ENCODE data around the gene SEC23IP.

The SEC23IP gene

GRCh38 chr10:119933179-119933578 is 40.6 kb downstream of the SEC23IP start:
- H3K4me1 ChIP-seq (ENCODE audit: control insufficient read depth, insufficient read depth, low read depth, low read length), result no peaks in the 10 kb centered on the region
- 93% methylated on average over 3 of the region's 3 CpGs for WGBS

GRCh38 chr10:119940487-119940886 is 48.0 kb downstream of the SEC23IP start:
- Histone ChIP-seq H2BK120ac (ENCODE audit: low read depth, low read length) (no peak overlapping the region), H3K9ac (ENCODE audit: low read length) (no peak overlapping the region), H2BK5ac (ENCODE audit: low read depth, low read length, poor library complexity, severe bottlenecking) (no peak overlapping the region), H3K27me3 (ENCODE audit: control insufficient read depth in 1 of 2, insufficient read depth in 1 of 2, low read length in 2 of 2) (no peaks in the 10 kb centered on the region), H3K36me3 (ENCODE audit: control insufficient read depth in 1 of 2, insufficient read depth in 2 of 2, low read depth in 1 of 2, low read length in 2 of 2) (peaks cover 15 to 77% of the 10 kb centered on the region in 2 experiments), H3K23ac (ENCODE audit: low read length in 2 of 2) (no peak overlapping the region), H3K14ac (ENCODE audit: low read length in 2 of 2) (no peak overlapping the region), H3K18ac (ENCODE audit: low read depth in 1 of 2, low read length in 2 of 2) (no peak overlapping the region), H4K8ac (ENCODE audit: low read length) (no peak overlapping the region), H3K27ac (ENCODE audit: low read length, poor library complexity, severe bottlenecking) (no peak overlapping the region), H2AK5ac (ENCODE audit: low read length, severe bottlenecking) (no peak overlapping the region), H2BK12ac (ENCODE audit: low read length in 2 of 2) (no peak overlapping the region), H3K4me2 (ENCODE audit: low read length, poor library complexity, severe bottlenecking) (no peak overlapping the region), H3K4ac (ENCODE audit: low read depth in 1 of 2, low read length in 2 of 2) (no peak overlapping the region), H2BK15ac (ENCODE audit: low read depth, poor library complexity, severe bottlenecking) (no peak overlapping the region), H3K79me1 (replicated peaks; ENCODE audit: low read length, poor library complexity, severe bottlenecking) (peaks cover 13% of the 10 kb centered on the region), H3K4me3 (ENCODE audit: insufficient read depth in 1 of 2, low read depth in 1 of 2, low read length in 2 of 2) (no peak overlapping the region), H3K9me3 (ENCODE audit: control insufficient read depth, low read length) (no peaks in the 10 kb centered on the region), H2AFZ (ENCODE audit: low read depth, low read length) (no peak overlapping the region), H3K4me1 (ENCODE audit: control insufficient read depth, insufficient read depth, low read depth, low read length) (peaks cover 2% of the 10 kb centered on the region), H4K91ac (ENCODE audit: low read length) (no peak overlapping the region)
- WGBS, result 85% methylated on average over 2 of the region's 3 CpGs
- no peak for DNase-seq

More at GRCh38 chr10:119933179-119933578, 40.6 kb downstream of the SEC23IP start:
- H4K91ac ChIP-seq (ENCODE audit: low read length), result no peak overlapping the region
- H2BK12ac ChIP-seq (ENCODE audit: low read length in 2 of 2), result no peak overlapping the region
- H2BK15ac ChIP-seq (ENCODE audit: low read depth, poor library complexity, severe bottlenecking), result no peak overlapping the region
- H3K14ac ChIP-seq (ENCODE audit: low read length in 2 of 2), result no peak overlapping the region
- peaks cover 12% of the 10 kb centered on the region for H3K79me1 ChIP-seq (replicated peaks; ENCODE audit: low read length, poor library complexity, severe bottlenecking)
- H4K8ac ChIP-seq (ENCODE audit: low read length), result no peak overlapping the region
- no peak overlapping the region for H3K9ac ChIP-seq (ENCODE audit: low read length)
- no peak overlapping the region for H2AFZ ChIP-seq (ENCODE audit: low read depth, low read length)
- no peak overlapping the region for H3K4ac ChIP-seq (ENCODE audit: low read depth in 1 of 2, low read length in 2 of 2)
- no peaks in the 10 kb centered on the region for H3K27me3 ChIP-seq (ENCODE audit: control insufficient read depth in 1 of 2, insufficient read depth in 1 of 2, low read length in 2 of 2)
- H3K4me2 ChIP-seq (ENCODE audit: low read length, poor library complexity, severe bottlenecking), result no peak overlapping the region
- no peak overlapping the region for H2AK5ac ChIP-seq (ENCODE audit: low read length, severe bottlenecking)
- no peak overlapping the region for H3K23ac ChIP-seq (ENCODE audit: low read length in 2 of 2)
- H2BK120ac ChIP-seq (ENCODE audit: low read depth, low read length), result no peak overlapping the region
- no peak overlapping the region for H3K4me3 ChIP-seq (ENCODE audit: insufficient read depth in 1 of 2, low read depth in 1 of 2, low read length in 2 of 2)
- no peak overlapping the region for H2BK5ac ChIP-seq (ENCODE audit: low read depth, low read length, poor library complexity, severe bottlenecking)
- H3K18ac ChIP-seq (ENCODE audit: low read depth in 1 of 2, low read length in 2 of 2), result no peak overlapping the region
- no peak for DNase-seq
- H3K27ac ChIP-seq (ENCODE audit: low read length, poor library complexity, severe bottlenecking), result no peak overlapping the region
- peaks cover 14 to 78% of the 10 kb centered on the region in 2 experiments for H3K36me3 ChIP-seq (ENCODE audit: control insufficient read depth in 1 of 2, insufficient read depth in 2 of 2, low read depth in 1 of 2, low read length in 2 of 2)
- H3K9me3 ChIP-seq (ENCODE audit: control insufficient read depth, low read length), result no peaks in the 10 kb centered on the region

- Histone ChIP-seq H3K9me3 (ENCODE audit: control insufficient read depth, low read length) (no peaks in the 10 kb centered on the region), H3K4me1 (ENCODE audit: control insufficient read depth, insufficient read depth, low read depth, low read length) (peaks cover 2% of the 10 kb centered on the region), H3K4ac (ENCODE audit: low read depth in 1 of 2, low read length in 2 of 2) (no peak overlapping the region), H3K27ac (ENCODE audit: low read length, poor library complexity, severe bottlenecking) (no peak overlapping the region), H3K4me2 (ENCODE audit: low read length, poor library complexity, severe bottlenecking) (no peak overlapping the region), H3K9ac (ENCODE audit: low read length) (no peak overlapping the region), H3K79me1 (replicated peaks; ENCODE audit: low read length, poor library complexity, severe bottlenecking) (peaks cover 13% of the 10 kb centered on the region), H2AFZ (ENCODE audit: low read depth, low read length) (no peak overlapping the region), H3K18ac (ENCODE audit: low read depth in 1 of 2, low read length in 2 of 2) (no peak overlapping the region), H2BK12ac (ENCODE audit: low read length in 2 of 2) (no peak overlapping the region), H3K4me3 (ENCODE audit: insufficient read depth in 1 of 2, low read depth in 1 of 2, low read length in 2 of 2) (no peak overlapping the region), H3K27me3 (ENCODE audit: control insufficient read depth in 1 of 2, insufficient read depth in 1 of 2, low read length in 2 of 2) (no peaks in the 10 kb centered on the region), H2AK5ac (ENCODE audit: low read length, severe bottlenecking) (no peak overlapping the region), H4K91ac (ENCODE audit: low read length) (no peak overlapping the region), H3K36me3 (ENCODE audit: control insufficient read depth in 1 of 2, insufficient read depth in 2 of 2, low read depth in 1 of 2, low read length in 2 of 2) (peaks cover 9 to 65% of the 10 kb centered on the region in 2 experiments), H2BK15ac (ENCODE audit: low read depth, poor library complexity, severe bottlenecking) (no peak overlapping the region), H2BK120ac (ENCODE audit: low read depth, low read length) (no peak overlapping the region), H4K8ac (ENCODE audit: low read length) (no peak overlapping the region), H3K23ac (ENCODE audit: low read length in 2 of 2) (no peak overlapping the region), H2BK5ac (ENCODE audit: low read depth, low read length, poor library complexity, severe bottlenecking) (no peak overlapping the region), H3K14ac (ENCODE audit: low read length in 2 of 2) (no peak overlapping the region)
- DNase-seq, result no peak
- WGBS, result no CpG with 5 or more reads among the region's 2 CpGs
Measured at GRCh38 chr10:119942973-119943372, 50.4 kb downstream of the SEC23IP start.

- H3K9me3 ChIP-seq (ENCODE audit: control insufficient read depth, low read length), result no peaks in the 10 kb centered on the region
- no peak overlapping the region for H2BK15ac ChIP-seq (ENCODE audit: low read depth, poor library complexity, severe bottlenecking)
- no peaks in the 10 kb centered on the region for H3K27me3 ChIP-seq (ENCODE audit: control insufficient read depth in 1 of 2, insufficient read depth in 1 of 2, low read length in 2 of 2)
- H3K4me3 ChIP-seq (ENCODE audit: insufficient read depth in 1 of 2, low read depth in 1 of 2, low read length in 2 of 2), result no peak overlapping the region
- H3K79me1 ChIP-seq (replicated peaks; ENCODE audit: low read length, poor library complexity, severe bottlenecking), result peaks cover 7% of the 10 kb centered on the region
- H3K14ac ChIP-seq (ENCODE audit: low read length in 2 of 2), result no peak overlapping the region
- no peak overlapping the region for H3K4ac ChIP-seq (ENCODE audit: low read depth in 1 of 2, low read length in 2 of 2)
- no peak overlapping the region for H3K23ac ChIP-seq (ENCODE audit: low read length in 2 of 2)
- no peaks in the 10 kb centered on the region for H3K4me1 ChIP-seq (ENCODE audit: control insufficient read depth, insufficient read depth, low read depth, low read length)
- H4K91ac ChIP-seq (ENCODE audit: low read length), result no peak overlapping the region
- H2BK5ac ChIP-seq (ENCODE audit: low read depth, low read length, poor library complexity, severe bottlenecking), result no peak overlapping the region
- H2BK120ac ChIP-seq (ENCODE audit: low read depth, low read length), result no peak overlapping the region
- no peak overlapping the region for H3K18ac ChIP-seq (ENCODE audit: low read depth in 1 of 2, low read length in 2 of 2)
- no peak overlapping the region for H4K8ac ChIP-seq (ENCODE audit: low read length)
- no peak overlapping the region for H2AFZ ChIP-seq (ENCODE audit: low read depth, low read length)
- no peak overlapping the region for H2AK5ac ChIP-seq (ENCODE audit: low read length, severe bottlenecking)
- H2BK12ac ChIP-seq (ENCODE audit: low read length in 2 of 2), result no peak overlapping the region
- peaks cover 3 to 50% of the 10 kb centered on the region in 2 experiments for H3K36me3 ChIP-seq (ENCODE audit: control insufficient read depth in 1 of 2, insufficient read depth in 2 of 2, low read depth in 1 of 2, low read length in 2 of 2)
- WGBS, result 96% methylated on average over 3 of the region's 3 CpGs
- no peak overlapping the region for H3K9ac ChIP-seq (ENCODE audit: low read length)
- H3K27ac ChIP-seq (ENCODE audit: low read length, poor library complexity, severe bottlenecking), result no peak overlapping the region
- no peak for DNase-seq
- no peak overlapping the region for H3K4me2 ChIP-seq (ENCODE audit: low read length, poor library complexity, severe bottlenecking)
Measured at GRCh38 chr10:119945805-119946204, 53.3 kb downstream of the SEC23IP start.
